ENCODE results near the gene TNFAIP2.
A peak's percentile ranks its signal among the peaks of the same experiment; 100 is the strongest.

TNFAIP2 gene

DNA sequence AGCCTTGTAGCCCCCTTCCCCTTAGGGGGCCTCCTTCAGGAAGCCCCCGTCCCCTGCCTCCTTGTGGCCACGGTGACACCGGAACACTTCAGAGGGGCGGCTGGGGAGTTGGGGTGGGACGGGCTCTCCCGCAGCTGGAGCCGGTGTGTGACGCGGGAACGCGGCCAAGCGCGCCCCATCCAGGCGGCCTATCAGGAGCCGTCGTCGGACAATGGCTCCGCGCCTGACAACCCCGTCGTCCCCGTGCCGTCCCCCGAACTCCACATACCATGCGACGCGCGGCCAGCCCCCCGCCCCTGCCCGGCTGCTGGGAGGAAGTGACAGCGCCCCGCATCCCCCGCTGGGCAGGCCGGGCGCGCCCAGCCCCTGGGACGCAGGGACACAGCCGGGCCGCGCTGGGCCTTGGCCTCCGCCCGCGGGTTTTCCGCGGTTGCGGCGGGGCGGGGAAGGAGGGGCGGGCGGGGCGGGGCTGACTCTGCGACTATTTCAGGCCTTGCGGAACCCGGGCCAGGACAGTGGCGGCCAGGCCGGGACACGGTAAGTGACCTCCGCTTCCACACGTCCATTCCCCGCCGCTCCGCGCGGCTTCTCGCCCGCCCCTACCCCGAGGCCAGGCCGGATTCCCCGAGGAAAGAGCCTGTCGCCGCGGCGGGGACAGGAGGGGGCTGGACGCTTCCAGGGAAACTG is at the start of gene TNFAIP2:
TSS of gene TNFAIP2 (plus strand) at position 515 of the 687 bp plus-strand sequence. CDS start 2,997 bp downstream, outside the sequence.
- DNase-seq (ENCODE audit: low read depth in 1 of 2, low spot score in 1 of 2): no peak

GRCh38 chr14:103073876-103074728 is 49.2 kb upstream of the TNFAIP2 start:
- DNase-seq (ENCODE audit: low read depth in 1 of 2, low spot score in 1 of 2): no peak

DNA sequence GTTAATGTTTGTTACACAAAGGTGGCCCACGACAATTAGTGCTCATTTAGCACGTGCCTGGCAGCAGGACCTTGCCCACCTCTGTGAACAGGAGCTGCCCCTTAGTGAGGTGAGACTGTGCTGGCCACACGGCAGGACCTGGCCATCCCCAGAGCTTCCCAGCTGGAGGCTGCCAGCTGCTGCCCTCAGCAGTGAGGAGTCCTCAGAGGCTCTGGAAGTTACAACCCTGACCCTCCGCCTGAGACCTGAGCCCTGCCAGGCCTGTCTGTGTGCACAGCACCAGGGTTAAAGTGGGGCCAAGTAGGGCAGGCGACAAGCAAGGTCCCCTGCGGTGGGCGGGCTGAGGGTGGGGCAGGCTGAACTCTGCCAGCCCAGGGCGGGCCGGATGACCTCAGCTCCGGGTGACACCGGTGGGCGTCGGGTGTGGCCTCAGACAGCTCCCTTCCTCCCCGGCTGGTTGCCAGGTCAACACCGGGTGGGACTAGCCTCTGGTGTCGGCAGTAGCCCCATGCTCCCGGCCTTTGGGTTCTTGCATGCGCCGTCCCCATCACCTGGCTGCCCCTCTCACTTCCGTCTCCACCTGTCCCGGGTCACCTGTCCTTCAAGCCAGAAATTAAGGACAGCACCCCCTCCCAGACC is 48.4 kb upstream of the TNFAIP2 start:
- no peak for DNase-seq (ENCODE audit: low read depth in 1 of 2, low spot score in 1 of 2)

DNA sequence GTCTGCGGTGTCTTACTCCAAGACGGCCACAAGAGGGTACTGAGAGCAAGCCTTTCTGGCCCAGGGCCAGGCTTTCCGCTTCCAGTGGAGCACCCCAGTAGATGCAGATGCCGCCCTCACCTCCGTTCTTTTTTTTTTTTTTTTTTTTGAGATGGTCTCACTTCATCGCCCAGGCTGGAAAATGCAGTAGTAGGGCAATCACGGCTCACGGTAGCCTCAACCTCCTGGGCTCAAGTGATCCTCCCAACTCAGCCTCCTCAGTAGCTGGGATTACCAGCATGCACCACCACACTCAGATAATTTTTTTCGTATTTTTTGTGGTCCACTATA is 44.9 kb upstream of the TNFAIP2 start:
- DNase-seq (ENCODE audit: low read depth in 1 of 2, low spot score in 1 of 2): peak in 1 of 2 donors; percentile 69

DNA sequence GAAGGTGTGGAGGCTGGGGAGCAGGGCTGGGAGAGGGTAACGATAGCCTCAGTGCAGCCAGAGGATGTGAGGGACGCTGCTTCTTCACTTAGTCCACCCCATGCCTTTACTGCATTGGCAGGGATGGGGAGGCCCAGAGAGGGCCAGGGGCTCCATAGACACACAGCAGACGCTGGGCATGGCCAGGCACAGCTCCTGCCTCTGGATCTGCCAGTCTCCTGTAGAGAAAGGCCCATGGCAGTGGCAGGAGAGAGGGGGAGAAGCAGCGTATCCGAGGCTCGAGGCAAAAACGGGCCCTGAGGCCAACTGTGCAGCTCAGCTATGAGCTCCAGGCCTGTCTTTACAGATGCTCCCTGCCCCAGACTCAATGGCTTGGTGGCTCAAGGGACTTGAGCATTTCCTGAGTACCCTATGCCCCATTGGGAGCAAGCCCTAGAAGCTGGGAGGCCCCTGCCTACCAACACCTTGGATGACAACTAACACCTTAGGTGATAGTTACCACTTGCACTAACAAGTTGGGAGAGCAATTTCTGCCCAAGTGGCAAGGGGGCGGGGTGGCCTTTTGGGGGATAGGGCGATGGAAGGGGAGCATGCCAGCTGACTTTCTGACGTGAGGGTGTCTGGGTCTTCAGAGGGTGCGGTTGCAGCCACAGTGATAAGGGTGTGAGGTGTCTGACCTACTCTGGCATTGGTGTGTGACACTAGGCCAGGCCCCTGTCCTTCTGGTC is 44.2 kb upstream of the TNFAIP2 start:
- DNase-seq (ENCODE audit: low read depth in 1 of 2, low spot score in 1 of 2): no peak

DNA sequence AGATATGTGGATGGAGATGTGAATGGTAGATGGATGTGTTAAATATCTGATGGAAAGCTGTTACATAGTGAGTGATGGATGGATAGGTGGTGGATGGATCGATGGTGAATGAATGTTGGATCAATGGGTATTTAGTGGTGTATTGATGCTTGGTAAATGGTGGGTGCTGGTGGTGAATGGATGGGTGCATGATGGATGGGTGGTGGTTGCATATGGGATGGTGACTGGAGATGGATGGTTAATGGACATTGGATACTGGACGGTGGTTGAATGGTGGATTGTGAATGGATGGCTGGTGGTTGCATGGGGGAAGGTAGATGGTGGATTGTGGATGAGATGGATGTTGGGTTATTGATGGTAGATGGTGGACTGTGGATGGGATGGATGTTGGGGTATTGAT is 41.3 kb upstream of the TNFAIP2 start:
- DNase-seq (ENCODE audit: low read depth in 1 of 2, low spot score in 1 of 2): no peak

- DNase-seq (ENCODE audit: low read depth in 1 of 2, low spot score in 1 of 2): no peak
These were observed 39.0 kb upstream of the TNFAIP2 start, which contains the start of gene LBHD2 for GRCh38 chr14:103084021-103084919. Gene LBHD2, plus strand, starts transcription at chr14:103084210. Its CDS starts 1,803 bp downstream, at chr14:103086013.

DNA sequence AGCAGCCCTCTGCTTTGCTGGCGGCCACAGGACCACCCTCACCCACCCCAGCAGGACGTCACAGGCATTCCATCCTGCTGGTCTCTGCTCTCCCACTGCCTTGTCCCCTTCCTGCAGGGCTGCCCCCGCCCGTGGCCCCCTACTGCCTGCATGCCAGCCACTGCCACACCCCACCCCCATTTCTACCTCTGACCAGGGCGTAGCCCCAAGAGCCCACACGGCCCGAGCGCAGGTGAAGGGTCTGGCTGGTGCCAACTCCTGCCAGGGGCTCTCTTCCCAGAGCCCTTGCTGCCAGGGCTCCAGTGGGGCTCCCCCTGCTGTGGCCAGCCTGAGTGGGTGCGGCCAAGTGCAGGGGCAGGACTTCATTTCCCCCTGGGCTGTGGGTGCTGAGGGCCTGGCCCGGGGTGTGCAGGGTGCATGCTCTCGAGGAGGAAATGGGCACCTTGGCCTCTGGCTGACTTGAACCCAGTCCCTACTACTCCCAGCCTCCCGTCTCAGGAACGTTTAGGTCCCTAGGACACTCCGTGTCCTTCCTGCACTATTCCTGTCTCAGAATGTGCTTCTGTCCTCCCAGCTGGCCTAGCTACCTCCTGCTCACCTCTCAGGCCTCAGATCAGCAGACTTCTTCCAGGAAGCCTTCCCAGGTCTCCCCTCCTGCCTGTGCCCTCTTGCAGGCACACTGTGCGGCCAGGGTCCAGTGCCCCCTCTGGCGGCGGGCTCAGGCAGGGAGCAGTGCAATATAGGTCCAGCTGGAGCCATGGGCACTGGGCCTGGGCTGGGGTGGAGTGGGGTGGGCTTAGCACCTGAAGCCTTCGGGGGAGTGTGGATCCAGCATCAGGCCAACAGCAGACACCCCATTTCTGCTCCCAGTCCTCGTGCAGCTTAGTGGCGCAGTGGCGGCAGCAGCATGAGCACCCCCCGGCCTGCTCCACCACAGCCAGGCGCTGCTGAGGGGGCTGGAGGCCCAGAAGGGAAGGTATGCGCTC is 37.9 kb upstream of the TNFAIP2 start:
- DNase-seq (ENCODE audit: low read depth in 1 of 2, low spot score in 1 of 2): no peak

DNA sequence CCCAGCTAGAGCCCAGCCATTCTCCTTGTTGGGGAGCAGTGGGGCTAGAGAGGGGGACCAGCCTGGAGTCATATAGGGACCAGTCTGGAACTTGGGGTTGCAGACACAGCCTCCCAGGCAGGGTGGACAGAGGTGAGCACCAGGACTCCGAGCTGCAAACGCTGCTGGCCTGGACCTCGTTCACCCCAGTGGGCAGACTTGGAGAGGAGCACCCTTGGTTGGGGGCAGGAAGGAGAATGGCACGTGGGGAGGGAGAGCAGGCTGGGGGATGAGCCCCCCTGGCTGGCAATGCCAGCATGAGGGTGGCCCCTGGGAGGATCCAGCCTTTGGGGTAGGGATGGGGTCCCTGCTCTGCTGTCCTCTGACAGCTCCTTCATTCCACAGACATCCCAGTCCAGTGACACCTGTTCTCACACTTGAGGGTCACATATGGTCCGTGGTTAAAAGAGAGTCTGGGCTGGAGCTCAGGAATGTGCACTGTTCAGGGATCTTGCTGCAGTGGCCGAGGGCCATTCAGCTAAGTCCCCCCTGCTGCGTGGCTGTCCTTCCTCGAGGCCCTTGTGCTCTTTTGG is 36.4 kb upstream of the TNFAIP2 start:
- no peak for DNase-seq (ENCODE audit: low read depth in 1 of 2, low spot score in 1 of 2)

GRCh38 chr14:103087343-103087835 is 35.9 kb upstream of the TNFAIP2 start:
- no peak for DNase-seq (ENCODE audit: low read depth in 1 of 2, low spot score in 1 of 2)

DNA sequence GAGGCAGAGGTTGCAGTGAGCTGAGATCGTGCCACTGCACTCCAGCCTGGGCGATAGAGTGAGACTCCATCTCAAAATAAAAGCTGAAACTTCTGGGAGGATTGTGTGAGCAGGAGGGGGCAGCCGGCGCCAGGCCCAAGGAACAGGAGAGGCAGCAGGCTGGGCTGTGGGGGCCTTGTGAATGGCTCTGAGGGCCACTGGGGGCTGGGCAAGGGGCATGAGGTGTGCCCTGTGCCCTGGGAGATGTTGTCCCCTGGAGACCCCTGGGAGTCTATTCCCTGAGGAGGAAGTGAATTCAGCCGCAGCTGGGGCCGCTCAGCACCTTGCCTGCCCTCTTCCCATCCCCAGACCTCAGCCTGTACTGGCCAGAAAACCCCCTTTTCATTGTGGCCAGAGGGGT is 34.3 kb upstream of the TNFAIP2 start:
- no peak for DNase-seq (ENCODE audit: low read depth in 1 of 2, low spot score in 1 of 2)

DNA sequence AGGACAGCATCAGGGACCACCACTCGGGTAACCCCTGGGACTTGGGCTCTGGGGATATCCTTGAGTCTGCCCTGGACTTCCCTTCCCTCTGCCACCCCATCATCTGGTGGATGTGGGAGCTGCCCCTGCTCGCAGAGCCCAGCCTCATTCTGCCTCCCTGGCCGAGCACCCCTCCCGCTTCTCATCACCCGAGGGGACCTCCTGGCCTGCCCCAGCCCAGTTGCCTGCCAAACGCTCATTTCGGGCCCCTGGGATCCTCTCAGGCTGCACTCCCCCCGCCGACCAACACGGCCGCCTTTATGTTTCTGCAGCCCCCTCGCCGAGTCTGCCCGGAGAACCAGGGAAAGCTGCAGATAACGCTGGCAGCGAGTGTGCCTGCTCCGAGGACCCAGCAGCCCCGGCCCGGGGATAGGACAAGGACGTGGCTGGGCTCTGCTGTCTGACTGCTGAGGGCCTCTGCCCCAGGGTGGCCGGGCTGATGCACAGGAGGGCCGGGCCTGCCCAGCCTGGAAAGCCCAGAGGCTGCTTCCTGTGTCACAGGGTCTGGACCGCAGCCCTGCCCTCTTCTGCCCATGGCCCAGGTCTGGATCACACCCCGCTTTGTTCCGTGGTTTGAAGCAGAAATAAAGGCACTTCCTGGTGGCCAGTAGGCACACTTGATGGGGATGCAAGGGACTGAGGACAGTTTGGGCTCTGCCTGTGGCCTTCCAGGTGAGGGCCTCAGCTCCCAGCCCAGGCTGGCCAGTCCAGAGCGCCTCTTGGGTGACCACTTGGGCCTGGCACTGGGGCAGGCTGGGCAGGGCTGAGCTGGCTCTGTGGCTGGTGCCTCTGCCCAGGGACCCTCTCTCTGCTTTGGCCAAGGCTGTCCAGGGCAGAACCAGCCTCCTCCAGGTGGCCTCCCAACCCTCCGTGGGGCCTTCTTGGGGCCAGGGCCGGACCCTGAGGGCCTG is 33.6 kb upstream of the TNFAIP2 start:
- no peak for DNase-seq (ENCODE audit: low read depth in 1 of 2, low spot score in 1 of 2)

GRCh38 chr14:103090481-103091020 is 32.7 kb upstream of the TNFAIP2 start:
- DNase-seq (ENCODE audit: low read depth in 1 of 2, low spot score in 1 of 2): no peak

- DNase-seq (ENCODE audit: low read depth in 1 of 2, low spot score in 1 of 2): peak; percentile 58 to 67
These were observed 32.0 kb upstream of the TNFAIP2 start for GRCh38 chr14:103091041-103091882.

DNA sequence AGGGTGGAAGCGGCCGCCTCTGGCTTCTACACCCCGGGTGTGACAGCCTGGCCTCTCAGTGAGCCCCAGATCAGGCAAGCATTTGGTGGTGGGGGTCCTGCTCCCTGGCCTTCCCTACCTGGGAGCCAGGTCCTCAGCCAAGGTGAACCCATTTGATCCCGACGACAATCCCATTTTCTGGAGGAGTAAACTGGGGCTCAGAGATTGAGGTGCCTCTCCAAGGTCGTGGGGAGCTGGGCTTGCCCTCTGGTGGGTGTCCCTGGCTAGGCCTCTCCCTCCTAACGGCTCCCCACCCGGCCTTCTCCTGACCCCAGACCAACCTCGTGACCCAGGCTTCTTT is 31.4 kb upstream of the TNFAIP2 start:
- DNase-seq (ENCODE audit: low read depth in 1 of 2, low spot score in 1 of 2): no peak

DNA sequence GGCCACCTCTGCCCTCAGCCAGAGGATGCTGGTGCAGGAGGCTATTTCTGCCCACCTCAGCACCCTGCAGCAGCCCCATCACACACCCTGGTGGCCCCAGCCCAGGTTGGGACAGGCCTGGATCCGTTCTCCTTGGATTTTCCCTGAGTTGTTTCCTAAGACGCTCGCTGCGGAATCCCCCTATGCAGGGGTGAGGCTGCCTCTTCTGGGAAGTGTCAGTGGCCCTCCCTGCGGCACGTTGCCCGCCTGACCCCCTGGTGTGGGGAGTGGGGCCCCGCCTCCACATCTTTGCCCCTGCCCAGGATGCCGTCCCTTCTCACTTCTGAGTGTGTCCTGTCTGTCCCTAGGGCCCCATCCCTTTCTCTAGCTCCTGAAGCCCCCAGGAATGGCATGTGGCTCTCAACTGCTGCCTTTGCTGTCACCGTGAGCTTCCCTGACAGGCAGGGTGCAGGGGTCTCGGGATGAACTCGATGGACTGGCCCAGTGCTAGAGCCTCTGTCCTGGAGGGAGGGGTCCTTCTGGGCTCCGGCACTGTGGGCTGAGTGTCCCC is 29.3 kb upstream of the TNFAIP2 start:
- DNase-seq (ENCODE audit: low read depth in 1 of 2, low spot score in 1 of 2): no peak

Data from activated CD4-positive, alpha-beta T cell treated with anti-CD3 and anti-CD28 coated beads, Interleukin-2, amount 50 U/mL, for 24 hours (primary cell).